Measurements from ENCODE around the gene FLYWCH1. TPM values are rescaled to one million over a fixed set of nuclear protein-coding genes. Genes with fewer than 3 reads are reported as not detected.
"Not testable (repeated sequence)": the region's sequence is repeated elsewhere in the genome, so short reads cannot be mapped to it uniquely, and the experiment has no call there.

The FLYWCH1 gene
- total RNA-seq, 4 donors from 2014 or later, result 31.3 to 49.8 (median 41.5) TPM

DNA sequence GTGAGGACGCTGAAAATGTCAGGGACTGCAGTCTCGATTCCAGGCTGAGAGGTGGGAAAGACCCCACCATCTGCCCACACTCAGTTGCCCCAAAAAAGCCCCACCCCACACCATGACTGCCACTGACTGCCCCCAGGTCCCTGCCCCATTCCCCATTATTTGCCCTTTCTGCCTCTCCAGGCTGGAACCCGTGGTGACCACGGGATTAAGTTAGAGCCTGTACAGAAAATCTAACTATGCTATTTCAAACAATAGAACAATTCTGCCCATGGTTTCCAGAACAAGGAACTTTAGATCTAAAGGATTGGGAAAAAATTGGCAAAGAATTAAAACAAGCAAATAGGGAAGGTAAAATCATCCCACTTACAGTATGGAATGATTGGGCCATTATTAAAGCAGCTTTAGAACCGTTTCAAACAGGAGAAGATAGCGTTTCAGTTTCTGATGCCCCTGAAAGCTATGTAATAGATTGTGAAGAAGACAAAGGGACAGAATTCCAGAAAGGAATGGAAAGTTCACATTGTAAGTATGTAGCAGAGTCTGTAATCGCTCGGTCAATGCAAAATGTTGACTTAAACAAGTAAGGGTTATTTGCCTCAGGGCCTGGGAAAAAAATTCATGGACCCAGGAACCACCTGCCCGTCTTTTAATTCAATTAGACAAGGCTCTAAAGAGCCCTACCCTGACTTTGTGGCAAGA is 14.4 kb downstream of the FLYWCH1 start:
- no peaks in the 10 kb centered on the region for H3K27me3 ChIP-seq
- H3K36me3 ChIP-seq, result peaks cover 13 to 16% of the 10 kb centered on the region in 2 donors
- H3K9me3 ChIP-seq, result no peaks in the 10 kb centered on the region
- H3K4me3 ChIP-seq (replicated peaks in 1 of 3), result no peak overlapping the region
- H3K4me1 ChIP-seq, result peaks cover 0 to 5% of the 10 kb centered on the region in 2 donors
- 74% methylated on average over 9 of the region's 9 CpGs for WGBS, 2 donors
- no peak for DNase-seq
- intact Hi-C loops (cut with DNase I), result loop anchor here (2.0 to 5.0 kb wide), 2 partner anchors 54 to 87 kb away; no protein-coding TSS in a partner anchor
- TF ChIP-seq, protein P1, sequence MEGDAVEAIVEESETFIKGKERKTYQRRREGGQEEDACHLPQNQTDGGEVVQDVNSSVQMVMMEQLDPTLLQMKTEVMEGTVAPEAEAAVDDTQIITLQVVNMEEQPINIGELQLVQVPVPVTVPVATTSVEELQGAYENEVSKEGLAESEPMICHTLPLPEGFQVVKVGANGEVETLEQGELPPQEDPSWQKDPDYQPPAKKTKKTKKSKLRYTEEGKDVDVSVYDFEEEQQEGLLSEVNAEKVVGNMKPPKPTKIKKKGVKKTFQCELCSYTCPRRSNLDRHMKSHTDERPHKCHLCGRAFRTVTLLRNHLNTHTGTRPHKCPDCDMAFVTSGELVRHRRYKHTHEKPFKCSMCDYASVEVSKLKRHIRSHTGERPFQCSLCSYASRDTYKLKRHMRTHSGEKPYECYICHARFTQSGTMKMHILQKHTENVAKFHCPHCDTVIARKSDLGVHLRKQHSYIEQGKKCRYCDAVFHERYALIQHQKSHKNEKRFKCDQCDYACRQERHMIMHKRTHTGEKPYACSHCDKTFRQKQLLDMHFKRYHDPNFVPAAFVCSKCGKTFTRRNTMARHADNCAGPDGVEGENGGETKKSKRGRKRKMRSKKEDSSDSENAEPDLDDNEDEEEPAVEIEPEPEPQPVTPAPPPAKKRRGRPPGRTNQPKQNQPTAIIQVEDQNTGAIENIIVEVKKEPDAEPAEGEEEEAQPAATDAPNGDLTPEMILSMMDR (IDR thresholded peaks at IDR 0.05), result no peak
- TF ChIP-seq POLR2A (IDR thresholded peaks at IDR 0.05), result no peak
- H3K27ac ChIP-seq, result no peak overlapping the region

DNA sequence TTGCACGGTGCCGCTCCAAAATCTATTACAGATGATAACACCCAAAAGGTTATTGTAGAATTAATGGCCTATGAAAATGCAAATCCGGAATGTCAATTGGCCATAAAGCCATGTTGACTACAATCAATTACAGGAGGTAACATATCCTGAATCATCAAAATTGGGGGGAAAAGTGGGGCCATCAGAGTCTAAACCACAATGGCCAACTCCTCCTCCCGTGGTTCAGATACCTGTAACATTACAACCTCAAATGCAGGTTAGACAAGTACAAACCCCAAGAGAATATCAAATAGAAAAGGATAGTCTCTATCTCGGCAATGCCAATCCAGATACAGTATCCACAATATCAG is 14.9 kb downstream of the FLYWCH1 start:
- intact Hi-C loops (cut with DNase I), result loop anchor here (5.0 kb wide), 1 partner anchor 54 kb away; no protein-coding TSS in a partner anchor
- no peak overlapping the region for H3K4me3 ChIP-seq (replicated peaks in 1 of 3)
- H3K36me3 ChIP-seq, result peaks cover 13 to 16% of the 10 kb centered on the region in 2 donors
- TF ChIP-seq POLR2A (IDR thresholded peaks at IDR 0.05), result no peak
- TF ChIP-seq, protein P1 (IDR thresholded peaks at IDR 0.05), result no peak
- H3K9me3 ChIP-seq, result no peaks in the 10 kb centered on the region
- no peaks in the 10 kb centered on the region for H3K27me3 ChIP-seq
- no peak overlapping the region for H3K27ac ChIP-seq
- WGBS, 2 donors, result 75 to 87% methylated on average over 5 of the region's 5 CpGs
- no peak for DNase-seq
- peaks cover 0 to 5% of the 10 kb centered on the region in 2 donors for H3K4me1 ChIP-seq

DNA sequence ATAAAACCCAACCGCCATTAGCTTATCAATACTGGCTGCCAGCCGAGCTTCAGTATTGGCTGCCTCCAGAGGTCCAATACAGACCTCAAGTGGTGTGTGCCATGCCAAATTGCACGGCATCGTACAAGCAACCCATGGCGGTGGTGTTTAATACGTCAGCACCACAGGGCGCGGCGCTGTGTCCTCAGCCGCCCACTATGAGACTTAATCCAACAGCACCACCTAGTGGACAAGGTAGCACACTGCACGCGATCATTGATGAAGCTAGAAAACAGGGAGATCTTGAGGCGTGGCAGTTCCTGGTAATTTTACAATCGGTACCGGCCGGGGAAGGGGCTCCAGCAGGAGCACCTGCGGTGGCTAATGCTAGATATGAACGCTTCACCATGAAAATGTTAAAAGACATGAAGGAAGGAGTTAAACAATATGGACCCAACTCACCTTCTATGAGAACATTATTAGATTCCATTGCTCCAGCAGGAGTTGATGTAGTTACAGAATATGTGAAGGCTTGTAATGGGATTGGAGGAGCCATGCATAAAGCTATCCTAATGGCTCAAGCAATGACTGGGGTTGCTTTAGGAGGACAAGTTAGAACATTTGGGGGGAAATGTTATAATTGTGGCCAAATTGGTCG is 15.4 kb downstream of the FLYWCH1 start:
- H3K27ac ChIP-seq, result no peak overlapping the region
- no peak for TF ChIP-seq POLR2A (IDR thresholded peaks at IDR 0.05)
- TF ChIP-seq, protein P1 (IDR thresholded peaks at IDR 0.05), result peak; percentile 85 to 96 (median 92)
- DNase-seq, result peak; percentile 83 to 85
- 10 to 11% methylated on average over 13 to 14 of the region's 19 CpGs for WGBS, 2 donors
- H3K4me3 ChIP-seq (replicated peaks in 1 of 3), result no peak overlapping the region
- H3K36me3 ChIP-seq, result peaks cover 13 to 16% of the 10 kb centered on the region in 2 donors
- H3K27me3 ChIP-seq, result no peaks in the 10 kb centered on the region
- H3K4me1 ChIP-seq, result peaks cover 0 to 5% of the 10 kb centered on the region in 2 donors
- intact Hi-C loops (cut with DNase I), result loop anchor here (5.0 kb wide), 1 partner anchor 55 kb away; no protein-coding TSS in a partner anchor
- no peaks in the 10 kb centered on the region for H3K9me3 ChIP-seq

DNA sequence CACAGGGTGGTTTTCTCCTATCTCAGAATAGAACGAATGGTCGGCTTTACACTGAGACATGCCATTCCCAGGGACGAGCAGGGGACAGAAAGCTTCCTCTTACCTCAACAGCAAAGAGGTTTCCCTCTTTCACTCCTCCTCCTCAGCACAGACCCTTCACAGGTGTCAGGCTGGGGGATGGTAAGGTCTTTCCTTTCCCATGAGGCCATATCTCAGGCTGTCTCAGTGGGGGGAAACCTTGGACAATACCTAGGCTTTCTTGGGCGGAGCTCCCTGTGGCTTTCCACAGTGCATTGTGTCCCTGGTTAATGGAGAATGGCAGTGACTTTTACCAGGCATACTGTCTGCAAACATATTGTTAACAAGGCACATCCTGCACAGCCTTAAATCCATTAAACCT is 16.4 kb downstream of the FLYWCH1 start:
- not testable (repeated sequence) for H3K27me3 ChIP-seq; H3K4me3 ChIP-seq (replicated peaks in 1 of 3); H3K9me3 ChIP-seq; H3K4me1 ChIP-seq; DNase-seq; H3K27ac ChIP-seq
- H3K36me3 ChIP-seq, result peaks cover 16% of the 10 kb centered on the region in 2 donors
- WGBS, 2 donors, result 77 to 82% methylated on average over 4 of the region's 4 CpGs
- intact Hi-C loops (cut with DNase I), result loop anchor here (5.0 kb wide), 1 partner anchor 56 kb away; no protein-coding TSS in a partner anchor

DNA sequence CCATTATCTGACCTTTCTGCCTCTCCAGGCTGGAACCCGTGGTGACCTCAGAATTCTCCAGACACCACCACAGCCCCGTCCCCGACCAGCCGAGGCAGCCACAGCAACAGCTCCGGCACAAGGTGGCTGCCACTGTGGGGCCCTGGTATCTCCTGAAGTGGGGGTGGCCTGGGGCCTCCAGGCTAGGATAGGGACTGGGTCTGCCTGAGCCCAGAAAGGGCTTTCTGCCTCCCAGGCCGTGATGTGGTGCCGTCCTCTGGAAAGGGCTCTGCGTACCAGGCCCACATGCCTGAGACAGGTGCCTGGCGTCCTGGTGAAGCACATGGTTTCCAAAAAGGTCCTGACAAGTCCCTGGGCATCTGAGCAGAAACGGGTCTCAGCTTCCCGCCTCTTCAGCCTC is 17.1 kb downstream of the FLYWCH1 start:
- no peak overlapping the region for H3K27ac ChIP-seq
- WGBS, 2 donors, result 83 to 89% methylated on average over 7 to 8 of the region's 11 CpGs
- intact Hi-C loops (cut with DNase I), result loop anchor here (5.0 kb wide), 1 partner anchor 56 kb away; no protein-coding TSS in a partner anchor
- H3K9me3 ChIP-seq, result no peaks in the 10 kb centered on the region
- no peak overlapping the region for H3K4me3 ChIP-seq (replicated peaks in 1 of 3)
- peaks cover 0 to 5% of the 10 kb centered on the region in 2 donors for H3K4me1 ChIP-seq
- no peak for DNase-seq
- H3K27me3 ChIP-seq, result no peaks in the 10 kb centered on the region
- H3K36me3 ChIP-seq, result peaks cover 22% of the 10 kb centered on the region in 2 donors
- TF ChIP-seq, protein P1 (IDR thresholded peaks at IDR 0.05), result no peak
- no peak for TF ChIP-seq POLR2A (IDR thresholded peaks at IDR 0.05)
